ENCODE results near the gene STAT1.

GRCh38 chr2:191053256-191053655 lies 39.3 kb upstream of the STAT1 start:
- no peak for TF ChIP-seq CTCF (conservative IDR thresholded peaks at IDR 0.05; ENCODE audit: low read depth, low read length)
- no peak for TF ChIP-seq EZH2 (IDR thresholded peaks at IDR 0.05; ENCODE audit: borderline replicate concordance, low read depth, low read length, poor library complexity, severe bottlenecking)
